GM18519 (cell line): ENCODE data around the gene ASCL2.

Source experiments
- ATAC-seq: cut with Tn5 transposase; IDR thresholded peaks from one replicate; pipeline ENCODE4 v1.9.1; 2021; ENCODE audit warnings: mild to moderate bottlenecking, moderate library complexity; ENCODE audit not compliant: unreplicated experiment, low FRiP score

The ASCL2 gene

GRCh38 chr11:2270322-2271076, at the start of gene ASCL2:
ASCL2 (minus strand) TSS chr11:2270588; CDS start chr11:2270332, 256 bp downstream.
- ATAC-seq = no peak

GRCh38 chr11:2319791-2320472, 49.5 kb upstream of the ASCL2 start:
- ATAC-seq = no peak

- ATAC-seq = no peak
These were observed 48.3 kb upstream of the ASCL2 start for GRCh38 chr11:2318707-2319106.

GRCh38 chr11:2318123-2318522, 47.7 kb upstream of the ASCL2 start:
- ATAC-seq = no peak

- ATAC-seq = no peak
These were observed 47.1 kb upstream of the ASCL2 start for GRCh38 chr11:2317354-2318050.

- no peak for ATAC-seq
These were observed 46.5 kb upstream of the ASCL2 start for GRCh38 chr11:2316963-2317244.

- ATAC-seq = no peak
These were observed 46.0 kb upstream of the ASCL2 start for GRCh38 chr11:2316169-2316962.

GRCh38 chr11:2315395-2316168, 45.2 kb upstream of the ASCL2 start:
- ATAC-seq = no peak

GRCh38 chr11:2314525-2315394, 44.4 kb upstream of the ASCL2 start:
- ATAC-seq = no peak

GRCh38 chr11:2314136-2314524, 43.7 kb upstream of the ASCL2 start:
- no peak for ATAC-seq

GRCh38 chr11:2313051-2313951, 42.9 kb upstream of the ASCL2 start:
- ATAC-seq = no peak

- no peak for ATAC-seq
These were observed 42.0 kb upstream of the ASCL2 start for GRCh38 chr11:2312232-2313042.

- ATAC-seq = no peak
These were observed 41.2 kb upstream of the ASCL2 start for GRCh38 chr11:2311353-2312133.

GRCh38 chr11:2310786-2311352, 40.5 kb upstream of the ASCL2 start:
- no peak for ATAC-seq

GRCh38 chr11:2310073-2310785, 39.8 kb upstream of the ASCL2 start:
- ATAC-seq = no peak
